Smooth muscle cell (in vitro differentiated cells): ENCODE results near the gene CELA3B. TPM values are rescaled to one million over a fixed set of nuclear protein-coding genes. Genes with fewer than 3 reads are reported as not detected.

Experiments used
- DNase-seq: peaks from one replicate; lab custom pipeline; 2025; ENCODE audit not compliant: unreplicated experiment; lab: John Stamatoyannopoulos, UW
- H2AFZ ChIP-seq: fragments of 200-600 bp; sonication (generic); 2 replicates; pipeline ENCODE4 v1.6.0; 2016; ENCODE audit warnings: antibody characterized with exemption, low read depth, mild to moderate bottlenecking
- H3F3A ChIP-seq: fragments of 200-600 bp; sonication (generic); 2 replicates; pipeline ENCODE4 v1.6.0; 2017; ENCODE audit warnings: antibody characterized with exemption, low read depth
- H3K27ac ChIP-seq: fragments of 200-600 bp; sonication (generic); 2 replicates; pipeline ENCODE4 v1.5.1; 2016; ENCODE audit warnings: low read depth, mild to moderate bottlenecking
- H3K27me3 ChIP-seq: fragments of 200-600 bp; sonication (generic); 2 replicates; pipeline ENCODE4 v1.6.1; 2016; ENCODE audit warnings: low read depth, mild to moderate bottlenecking
- H3K36me3 ChIP-seq: fragments of 200-600 bp; sonication (generic); 2 replicates; pipeline ENCODE4 v1.5.1; 2016; ENCODE audit warnings: low read depth
- H3K4me1 ChIP-seq: fragments of 200-600 bp; sonication (generic); 2 replicates; pipeline ENCODE4 v1.5.1; 2016; ENCODE audit warnings: low read depth
- H3K4me2 ChIP-seq: fragments of 200-600 bp; sonication (generic); 2 replicates; pipeline ENCODE4 v1.6.0; 2016; ENCODE audit warnings: mild to moderate bottlenecking
- H3K4me3 ChIP-seq: fragments of 200-600 bp; sonication (generic); 2 replicates; pipeline ENCODE4 v1.5.1; 2016; ENCODE audit warnings: mild to moderate bottlenecking
- H3K79me2 ChIP-seq: fragments of 200-600 bp; sonication (generic); 2 replicates; pipeline ENCODE4 v1.6.0; 2016; ENCODE audit warnings: low read depth, mild to moderate bottlenecking
- H3K9ac ChIP-seq: fragments of 200-600 bp; sonication (generic); 2 replicates; pipeline ENCODE4 v1.6.0; 2016; ENCODE audit warnings: low read depth
- H3K9me3 ChIP-seq: fragments of 200-600 bp; sonication (generic); replicated peaks from 2 replicates; pipeline ENCODE4 v1.5.1; 2016; ENCODE audit warnings: low read depth
- H4K20me1 ChIP-seq: fragments of 200-600 bp; sonication (generic); 2 replicates; pipeline ENCODE4 v1.6.0; 2016; ENCODE audit warnings: low read depth
- CTCF ChIP-seq: fragments of 200-600 bp; sonication (generic); IDR thresholded peaks from 2 replicates; pipeline ENCODE4 v1.5.1; 2017; ENCODE audit warnings: borderline replicate concordance, mild to moderate bottlenecking, antibody characterized with exemption; ENCODE audit not compliant: insufficient read depth, poor library complexity, severe bottlenecking
- WGBS: methylation state at CpG from one replicate; pipeline ENCODE4 v1.1.7; 2016; ENCODE audit warnings: low lambda C conversion rate; 5-methylcytosine and 5-hydroxymethylcytosine counted together
- polyA plus RNA-seq: library from polyadenylated mRNA; unstranded; fragments of >200 nt; fragmentation: Nextera tagmentation; extraction: Ambion mirVana; gene quantifications from 2 replicates; pipeline ENCODE4 v1.2.1, GENCODE V29; 2016
- total RNA-seq: library from RNA; depleted of rRNA; stranded (reverse); fragments of >200 nt; gene quantifications from 2 replicates; pipeline ENCODE4 v1.2.3, GENCODE V29; 2014

CELA3B gene
- total and polyA plus RNA-seq, 2 experiments from 2014 or later = not detected

DNA sequence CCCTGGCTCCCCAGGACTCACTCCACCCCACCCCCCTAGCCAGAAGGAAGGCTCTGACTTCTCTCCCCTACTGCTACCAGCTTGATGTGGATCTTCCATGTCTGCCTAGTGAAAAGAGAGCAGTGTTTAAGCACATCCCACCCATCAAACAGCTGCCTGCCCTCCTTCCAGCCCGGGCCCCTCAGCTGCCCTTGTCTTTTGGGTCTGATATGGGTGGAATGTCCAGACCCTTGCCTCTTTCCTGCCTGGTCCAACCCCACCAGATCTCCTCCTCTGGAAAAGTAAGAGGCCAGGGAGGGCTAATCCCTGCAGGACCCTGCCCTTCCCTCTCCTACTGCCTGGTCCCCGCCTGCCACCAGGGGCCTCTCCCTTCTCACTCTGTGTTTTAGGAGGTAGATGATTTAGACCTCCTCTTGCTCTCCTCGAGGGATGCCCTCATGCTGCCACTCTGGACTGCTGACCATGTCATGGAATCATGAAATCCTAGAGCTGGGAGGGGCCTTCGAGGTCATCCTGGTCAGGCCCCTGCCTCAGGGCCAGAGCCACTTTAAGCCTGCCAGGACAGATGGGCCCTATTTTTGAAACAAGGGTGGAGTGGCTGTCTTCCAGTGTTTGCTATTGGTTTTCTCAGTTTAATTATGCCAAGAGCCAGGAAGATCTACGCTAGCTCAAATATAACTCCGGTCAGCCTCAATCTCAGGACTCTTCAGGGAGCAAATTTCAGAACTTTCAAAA, 23.9 kb upstream of the CELA3B start:
- Histone ChIP-seq H3K9me3 (no peaks in the 10 kb centered on the region), H3K79me2 (no peaks in the 10 kb centered on the region), H3F3A (no peaks in the 10 kb centered on the region), H3K4me1 (peaks cover 10% of the 10 kb centered on the region), H3K27me3 (no peaks in the 10 kb centered on the region), H3K9ac (no peak overlapping the region), H4K20me1 (no peaks in the 10 kb centered on the region), H3K4me2 (no peak overlapping the region), H3K4me3 (no peak overlapping the region), H2AFZ (no peak overlapping the region), H3K36me3 (no peaks in the 10 kb centered on the region), H3K27ac (no peak overlapping the region)
- TF ChIP-seq CTCF = no peak
- DNase-seq = no peak
- WGBS = 88% methylated on average over 6 of the region's 6 CpGs

GRCh38 chr1:21955058-21955457, 21.8 kb upstream of the CELA3B start:
- H3K36me3 ChIP-seq = no peaks in the 10 kb centered on the region
- no peaks in the 10 kb centered on the region for H3K79me2 ChIP-seq
- H3K27ac ChIP-seq = no peak overlapping the region
- no peak overlapping the region for H3K4me3 ChIP-seq
- no peak overlapping the region for H2AFZ ChIP-seq
- 81% methylated on average over 16 of the region's 16 CpGs for WGBS
- H3K9ac ChIP-seq = no peak overlapping the region
- DNase-seq = no peak
- no peaks in the 10 kb centered on the region for H3K27me3 ChIP-seq
- H3F3A ChIP-seq = no peaks in the 10 kb centered on the region
- no peaks in the 10 kb centered on the region for H4K20me1 ChIP-seq
- H3K4me2 ChIP-seq = no peak overlapping the region
- no peak for TF ChIP-seq CTCF
- no peaks in the 10 kb centered on the region for H3K9me3 ChIP-seq
- H3K4me1 ChIP-seq = peaks cover 10% of the 10 kb centered on the region

DNA sequence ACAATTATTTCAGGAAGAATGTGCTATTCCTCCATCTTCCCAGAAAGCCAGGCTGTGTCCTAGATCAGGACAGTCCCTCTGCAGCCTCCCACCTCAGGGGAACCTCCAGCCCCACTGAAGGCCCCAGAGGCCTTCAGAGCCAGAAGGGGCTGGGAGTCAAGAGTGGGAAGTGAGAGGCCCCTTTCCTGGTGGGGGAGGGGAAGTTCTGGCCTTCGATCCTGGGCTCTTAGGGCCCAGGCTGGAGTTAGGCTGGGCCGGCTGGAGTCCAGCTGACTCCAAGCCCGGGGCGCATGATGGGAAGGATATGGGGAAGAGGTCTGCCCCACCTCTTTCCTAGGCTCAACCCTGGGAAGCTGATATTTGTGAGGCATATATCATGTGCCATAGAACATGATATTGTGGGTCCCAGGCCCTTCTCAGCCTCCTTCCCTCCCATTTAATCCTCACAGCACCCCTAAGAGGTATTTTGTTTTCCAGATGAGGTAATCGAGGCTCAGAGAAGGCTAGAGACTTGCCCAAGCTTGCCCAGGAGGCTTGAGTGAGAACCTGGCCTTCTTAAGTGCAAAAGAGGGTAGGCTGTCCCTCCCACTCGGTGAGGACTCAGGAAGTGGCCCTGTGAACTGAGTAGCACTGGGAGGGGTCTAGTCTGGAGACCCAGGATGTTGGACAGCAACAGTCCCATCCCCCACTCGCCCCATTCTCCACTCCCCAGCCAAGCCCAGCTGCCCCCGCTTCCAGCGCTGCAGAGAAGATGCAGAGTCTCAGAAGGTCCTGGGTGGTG, 21.1 kb upstream of the CELA3B start:
- Histone ChIP-seq H3K4me3 (no peak overlapping the region), H3K36me3 (no peaks in the 10 kb centered on the region), H3K27ac (no peak overlapping the region), H4K20me1 (no peaks in the 10 kb centered on the region), H3K9ac (no peak overlapping the region), H3K4me1 (peaks cover 10% of the 10 kb centered on the region), H3K9me3 (no peaks in the 10 kb centered on the region), H3F3A (no peaks in the 10 kb centered on the region), H2AFZ (peak overlapping the region; percentile 58), H3K79me2 (no peaks in the 10 kb centered on the region), H3K27me3 (no peaks in the 10 kb centered on the region), H3K4me2 (no peak overlapping the region)
- no peak for DNase-seq
- TF ChIP-seq CTCF = no peak
- 73% methylated on average over 9 of the region's 9 CpGs for WGBS
